ENCODE results near the gene ODAM.

ODAM gene

GRCh38 chr4:70179811-70180210 is 15.7 kb upstream of the ODAM start:
- no peak for TF ChIP-seq CTCF (IDR thresholded peaks at IDR 0.05; ENCODE audit: low read depth, low read length)

GRCh38 chr4:70181864-70182263 is 13.7 kb upstream of the ODAM start:
- no peak overlapping the region for H3K4me3 ChIP-seq (ENCODE audit: low read depth, low read length)
- TF ChIP-seq CTCF (IDR thresholded peaks at IDR 0.05; ENCODE audit: low read depth, low read length), result no peak

More at GRCh38 chr4:70179811-70180210, 15.7 kb upstream of the ODAM start:
- no peak overlapping the region for H3K4me3 ChIP-seq (ENCODE audit: low read depth, low read length)

- no peak for TF ChIP-seq CTCF (IDR thresholded peaks at IDR 0.05; ENCODE audit: low read depth, low read length)
- H3K4me3 ChIP-seq (ENCODE audit: low read depth, low read length), result no peak overlapping the region
These were observed 12.9 kb upstream of the ODAM start for GRCh38 chr4:70182517-70183167.

- H3K4me3 ChIP-seq (ENCODE audit: low read depth, low read length), result no peak overlapping the region
- TF ChIP-seq CTCF (IDR thresholded peaks at IDR 0.05; ENCODE audit: low read depth, low read length), result no peak
These were observed 12.2 kb upstream of the ODAM start for GRCh38 chr4:70183168-70183939.

GRCh38 chr4:70183940-70184246 is 11.6 kb upstream of the ODAM start:
- no peak overlapping the region for H3K4me3 ChIP-seq (ENCODE audit: low read depth, low read length)
- no peak for TF ChIP-seq CTCF (IDR thresholded peaks at IDR 0.05; ENCODE audit: low read depth, low read length)

GRCh38 chr4:70187216-70187615 is 8.3 kb upstream of the ODAM start:
- TF ChIP-seq CTCF (IDR thresholded peaks at IDR 0.05; ENCODE audit: low read depth, low read length), result no peak
- H3K4me3 ChIP-seq (ENCODE audit: low read depth, low read length), result no peak overlapping the region

GRCh38 chr4:70190579-70190978 is 4.9 kb upstream of the ODAM start:
- no peak for TF ChIP-seq CTCF (IDR thresholded peaks at IDR 0.05; ENCODE audit: low read depth, low read length)
- H3K4me3 ChIP-seq (ENCODE audit: low read depth, low read length), result no peak overlapping the region

Measured in WI38 (cell line).